GM21737 (cell line): ENCODE results near the gene OR5H1.
"Not testable (repeated sequence)": the region's sequence is repeated elsewhere in the genome, so short reads cannot be mapped to it uniquely, and the experiment has no call there.

ENCODE experiments used
- ATAC-seq: cut with Tn5 transposase; IDR thresholded peaks from one replicate; pipeline ENCODE4 v1.9.1; 2021; ENCODE audit warnings: mild to moderate bottlenecking, moderate library complexity; ENCODE audit not compliant: unreplicated experiment

Gene OR5H1

DNA sequence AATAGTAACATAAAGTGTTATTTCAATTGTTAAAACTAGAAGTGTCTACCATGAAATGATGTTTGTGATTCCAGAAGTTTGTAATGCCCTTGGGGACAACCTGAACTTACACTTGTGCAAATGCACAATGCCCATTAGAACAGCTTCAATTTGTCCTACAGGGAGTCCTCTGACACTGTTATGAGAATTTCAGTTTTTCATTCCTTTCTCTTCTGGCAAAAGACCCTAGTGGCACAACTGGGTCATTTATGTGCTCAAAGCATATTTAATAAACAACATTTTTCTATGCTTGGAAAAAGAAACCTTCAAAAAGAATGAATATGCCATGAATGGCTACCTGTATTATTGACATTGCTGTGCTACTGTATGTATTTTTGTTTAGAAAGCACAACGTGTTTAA lies at the start of gene OR5H1:
Gene OR5H1 (plus strand): TSS at position 301 of the 400 bp plus-strand sequence. CDS start 1,977 bp downstream, outside the sequence.
- ATAC-seq, result no peak

DNA sequence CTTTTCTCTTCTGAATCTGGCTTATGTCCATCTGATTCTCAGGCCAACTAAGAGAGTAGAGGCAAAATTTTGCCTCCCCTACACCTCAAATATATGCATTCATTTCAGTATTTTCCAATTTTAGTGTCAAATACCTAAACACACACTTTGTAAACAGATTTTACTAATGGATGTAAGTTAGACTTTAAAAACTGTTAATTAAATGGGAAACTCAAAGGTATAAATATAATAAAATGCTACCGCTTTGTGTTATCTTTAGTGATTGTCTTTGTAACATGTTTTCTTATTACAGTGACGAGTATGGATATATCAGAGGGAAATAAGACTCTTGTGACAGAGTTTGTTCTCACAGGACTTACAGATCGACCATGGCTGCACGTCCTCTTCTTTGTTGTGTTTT lies 43.6 kb upstream of the OR5H1 start, which contains the start of gene OR5AC2:
Gene OR5AC2 (plus strand): TSS at position 301 of the 400 bp plus-strand sequence. CDS start 0 bp downstream, at position 301.
- ATAC-seq, result no peak

DNA sequence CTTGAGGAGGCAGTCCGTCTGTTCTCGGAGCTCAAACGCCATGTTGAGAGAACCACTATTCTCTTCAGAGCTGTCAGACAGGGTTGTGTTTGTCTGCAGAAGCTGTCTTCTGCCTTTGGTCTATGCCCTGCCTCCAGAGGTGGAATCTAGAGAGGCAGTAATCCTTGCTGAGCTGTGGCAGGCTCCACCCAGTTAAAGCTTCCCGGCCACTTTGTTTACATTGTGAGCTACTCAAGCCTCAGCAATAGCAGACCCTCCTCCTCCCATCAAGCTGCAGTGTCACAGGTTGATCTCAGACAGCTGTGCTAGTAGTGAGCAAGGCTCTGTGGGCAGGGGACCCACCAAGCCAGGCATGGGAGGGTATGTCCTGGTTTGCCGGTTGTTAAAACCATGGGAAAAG lies 34.6 kb upstream of the OR5H1 start:
- ATAC-seq, result no peak

DNA sequence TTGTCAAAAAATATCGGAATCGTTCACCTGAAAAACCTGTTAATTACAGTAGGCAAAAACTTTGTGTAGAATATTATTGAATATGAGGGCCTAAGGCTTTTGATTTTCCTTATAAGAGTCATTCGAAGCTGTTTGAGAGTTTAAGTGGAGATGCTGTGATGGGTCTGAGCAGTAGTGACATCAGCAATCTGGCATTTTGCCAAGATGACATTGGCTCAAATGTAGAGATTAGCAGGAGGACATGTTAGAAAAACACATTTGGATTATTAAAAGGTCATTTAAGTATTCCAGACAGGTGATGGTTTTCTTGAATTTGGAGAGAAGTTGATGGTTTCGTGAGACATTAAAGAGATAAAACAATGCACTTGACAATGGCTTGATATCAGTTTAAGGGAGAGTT lies 30.7 kb upstream of the OR5H1 start:
- ATAC-seq, result no peak

- ATAC-seq, result no peak
Measured at GRCh38 chr3:98108162-98108561, 22.4 kb upstream of the OR5H1 start.

- no peak for ATAC-seq
Measured at GRCh38 chr3:98109807-98110549, 20.5 kb upstream of the OR5H1 start.

GRCh38 chr3:98110550-98110908 lies 20.0 kb upstream of the OR5H1 start:
- no peak for ATAC-seq

- ATAC-seq, result no peak
Measured at GRCh38 chr3:98114264-98114663, 16.3 kb upstream of the OR5H1 start.

DNA sequence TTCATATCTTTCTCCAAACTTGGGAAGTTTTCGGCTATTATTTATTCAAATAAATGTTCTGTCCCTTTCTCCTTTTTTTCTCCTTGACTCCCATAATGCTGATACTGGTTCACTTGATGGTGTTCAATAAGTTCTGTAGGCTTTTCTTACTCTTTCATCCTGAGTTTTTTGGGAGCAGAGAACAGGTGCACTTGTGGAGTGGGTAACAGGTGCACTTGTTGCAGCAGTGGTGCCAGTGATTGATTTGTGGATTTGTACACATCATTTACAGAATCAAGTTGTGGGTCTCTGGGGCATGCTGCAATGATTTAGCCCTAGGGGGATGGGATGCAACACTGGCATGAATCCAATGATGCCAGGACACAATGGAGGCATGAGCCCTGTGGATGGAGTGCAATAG lies 14.8 kb upstream of the OR5H1 start:
- no peak for ATAC-seq

DNA sequence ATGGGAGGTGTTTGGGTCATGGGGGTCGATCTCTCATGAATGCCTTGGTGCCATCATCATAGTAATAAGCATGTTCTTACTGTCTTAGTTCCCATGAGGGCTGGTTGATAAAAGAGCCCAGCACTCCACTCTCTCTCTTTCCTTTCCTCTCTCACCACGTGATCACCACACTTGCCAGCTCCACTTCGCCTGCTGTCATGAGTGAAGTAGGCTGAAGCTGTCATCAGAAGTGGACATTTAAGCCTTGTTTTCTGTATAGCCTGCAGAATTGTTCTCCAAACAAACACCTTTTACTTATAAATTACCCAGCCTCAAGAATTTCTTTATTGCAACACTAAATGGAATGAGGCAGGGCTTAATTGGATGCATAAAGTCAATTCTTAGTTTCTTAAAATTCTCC lies 6.1 kb downstream of the OR5H1 start:
- ATAC-seq, result no peak

GRCh38 chr3:98137826-98138557 lies 7.5 kb downstream of the OR5H1 start:
- not testable (repeated sequence) for ATAC-seq

DNA sequence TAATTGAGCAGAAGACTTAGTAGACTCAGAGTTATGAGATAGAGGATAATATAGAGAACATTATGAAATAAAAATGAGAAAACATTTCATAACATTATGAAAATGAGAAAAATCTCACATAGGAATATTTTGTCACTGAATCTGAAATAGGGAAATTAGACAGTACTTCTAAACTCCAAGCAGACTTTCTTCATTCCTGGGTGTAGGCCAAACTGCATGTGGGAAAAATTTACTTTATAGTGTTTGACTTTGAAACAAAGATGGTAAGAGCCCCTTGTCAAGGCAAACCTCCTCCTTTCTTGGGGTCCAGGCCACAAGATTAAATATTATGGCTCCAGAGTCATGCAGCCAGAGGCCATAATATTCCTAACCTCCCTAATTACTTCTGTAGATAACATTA lies 10.0 kb downstream of the OR5H1 start:
- ATAC-seq, result no peak

DNA sequence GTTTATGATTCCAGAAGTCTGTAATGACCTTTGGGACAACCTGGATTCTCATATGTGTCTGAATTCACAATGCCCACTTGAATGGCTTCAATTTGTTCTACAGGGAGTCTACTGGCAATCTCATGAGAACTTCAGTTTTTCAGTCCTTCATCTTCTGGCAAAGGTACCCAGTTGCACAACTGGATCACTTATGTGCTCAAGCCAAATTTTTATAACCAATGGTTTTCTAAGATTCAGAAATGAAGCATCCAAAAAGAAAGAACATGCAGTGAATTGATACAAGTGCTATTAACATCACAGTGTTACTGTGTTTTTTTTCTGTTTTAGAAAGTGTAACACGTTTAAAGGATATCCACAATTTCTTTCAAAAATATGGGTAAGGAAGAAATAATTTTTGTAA lies 16.7 kb downstream of the OR5H1 start, which contains the start of gene OR5H14:
Gene OR5H14 (plus strand): TSS at position 301 of the 400 bp plus-strand sequence. CDS start 1,907 bp downstream, outside the sequence.
- ATAC-seq, result no peak

DNA sequence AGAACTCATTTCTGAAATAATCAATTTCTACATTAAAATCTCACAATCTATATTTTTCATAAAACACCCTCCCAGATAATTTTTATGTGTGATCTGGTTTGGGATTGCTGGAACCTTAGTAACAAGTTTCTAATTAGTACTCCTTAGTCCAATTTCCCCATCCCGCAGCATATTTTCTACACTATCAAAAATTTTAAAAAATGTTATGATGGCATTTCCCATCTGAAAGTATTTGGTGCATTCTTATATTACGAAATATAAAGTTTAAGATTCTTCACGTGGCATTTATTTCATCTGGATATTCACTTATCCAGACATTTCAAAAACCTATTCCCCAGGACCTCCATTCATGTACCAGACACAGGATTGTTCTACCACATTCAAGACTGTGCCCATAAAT lies 18.2 kb downstream of the OR5H1 start:
- ATAC-seq, result no peak

- not testable (repeated sequence) for ATAC-seq
Measured at GRCh38 chr3:98149456-98149855, 18.9 kb downstream of the OR5H1 start.

DNA sequence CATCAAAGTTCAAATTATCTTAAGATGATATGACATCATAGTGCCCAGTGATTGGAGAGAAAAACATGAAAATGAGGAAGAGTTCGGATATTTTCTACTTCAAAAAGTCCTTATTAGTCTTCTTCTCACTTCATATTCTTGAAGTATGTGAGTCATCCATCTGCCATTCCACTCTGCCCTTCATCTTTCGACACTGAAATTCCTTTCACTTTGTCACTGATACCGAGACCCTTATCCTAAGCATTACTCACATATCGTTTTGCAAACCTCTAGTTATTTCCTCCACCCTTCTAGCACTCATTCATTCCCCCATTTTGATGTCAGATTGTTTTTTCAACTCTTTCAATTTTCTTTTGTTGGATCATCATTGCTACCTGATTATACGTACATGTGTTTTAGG lies 20.7 kb downstream of the OR5H1 start:
- ATAC-seq, result no peak

DNA sequence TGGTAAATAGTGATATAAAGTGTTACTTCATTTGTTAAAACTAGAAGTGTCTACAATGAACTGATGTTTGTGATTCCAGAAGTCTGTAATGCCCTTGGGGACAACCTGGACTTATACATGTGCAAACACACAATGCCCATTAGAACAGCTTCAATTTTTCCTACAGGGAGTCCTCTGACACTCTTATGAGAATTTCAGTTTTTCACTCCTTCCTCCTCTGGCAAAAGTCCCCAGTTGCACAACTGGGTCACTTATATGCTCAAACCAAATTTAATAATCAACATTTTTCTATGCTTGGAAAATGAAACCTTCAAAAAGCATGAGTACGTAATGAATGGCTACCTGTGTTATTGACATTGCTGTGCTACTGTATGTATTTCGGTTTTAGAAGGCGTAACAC lies 35.9 kb downstream of the OR5H1 start, which contains the start of gene OR5H15:
Gene OR5H15 (plus strand): TSS at position 301 of the 400 bp plus-strand sequence. CDS start 2,004 bp downstream, outside the sequence.
- no peak for ATAC-seq

- ATAC-seq, result no peak
Measured at GRCh38 chr3:98171071-98171470, 40.5 kb downstream of the OR5H1 start.

GRCh38 chr3:98172621-98173020 lies 42.1 kb downstream of the OR5H1 start:
- ATAC-seq, result no peak

DNA sequence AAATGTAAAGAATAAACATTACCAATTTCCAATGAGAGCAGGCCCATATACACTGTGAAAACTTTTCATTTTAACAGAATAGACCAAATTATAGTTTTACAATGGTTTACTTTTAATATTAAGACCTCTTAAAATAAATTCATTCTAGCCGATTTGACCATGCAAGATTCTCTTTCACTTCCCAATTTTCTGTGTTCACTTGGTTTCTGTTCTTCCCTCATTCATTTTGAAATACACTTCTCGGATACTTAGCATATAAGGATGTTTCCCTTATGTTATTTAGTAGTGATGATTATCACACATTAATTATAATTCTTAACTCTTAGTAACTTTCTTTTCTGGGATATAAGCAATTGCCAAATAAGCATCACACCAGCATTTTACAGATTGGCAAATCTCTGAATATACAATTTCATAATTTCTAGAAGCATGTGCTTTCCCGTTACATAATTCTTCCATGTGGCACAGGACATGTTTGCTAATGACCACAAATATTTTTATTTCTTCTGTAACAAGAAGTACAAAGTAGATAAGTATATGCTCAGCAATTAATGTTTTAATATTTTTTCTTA lies 49.9 kb downstream of the OR5H1 start:
- no peak for ATAC-seq

GRCh38 chr3:98182196-98182595 lies 51.7 kb downstream of the OR5H1 start:
- ATAC-seq, result no peak

GRCh38 chr3:98185180-98185579 lies 54.7 kb downstream of the OR5H1 start:
- ATAC-seq, result no peak
